ENCODE results near the gene CBY2.

CBY2 gene

GRCh38 chr13:45711951-45712350 is 9.8 kb downstream of the CBY2 start:
- no peak overlapping the region for H3K4me3 ChIP-seq (ENCODE audit: control insufficient read depth in 1 of 7, extremely low read depth in 1 of 7, insufficient read depth in 4 of 7, low read depth in 2 of 7, low read length in 6 of 7)
- ChIA-PET CTCF (no interaction called here), POLR2A (no interaction called here)
- no peak for DNase-seq
- H3K27me3 ChIP-seq (replicated peaks in 2 of 5; ENCODE audit: control insufficient read depth in 4 of 5, insufficient read depth in 5 of 5, low read length in 4 of 5), result no peaks in the 10 kb centered on the region
- H3K9me3 ChIP-seq (ENCODE audit: control extremely low read depth in 1 of 5, control insufficient read depth in 4 of 5, insufficient read depth in 2 of 5, low read depth in 1 of 5, low read length in 4 of 5), result peaks cover 0 to 6% (median 0%) of the 10 kb centered on the region in 5 experiments
- H3K4me1 ChIP-seq (ENCODE audit: control extremely low read depth in 1 of 4, control insufficient read depth in 4 of 4, insufficient read depth in 4 of 4, low read length in 3 of 4), result no peaks in the 10 kb centered on the region
- H3K36me3 ChIP-seq (ENCODE audit: control insufficient read depth in 4 of 4, insufficient read depth in 4 of 4, low read length in 3 of 4), result no peaks in the 10 kb centered on the region
- no peak overlapping the region for H3K27ac ChIP-seq (ENCODE audit: insufficient read depth in 1 of 2, low read depth in 1 of 2, low read length in 2 of 2, poor library complexity in 1 of 2, severe bottlenecking in 2 of 2)
- 95% methylated on average over 2 of the region's 2 CpGs for WGBS (ENCODE audit: insufficient coverage)

- Histone ChIP-seq H3K27me3 (replicated peaks in 2 of 5; ENCODE audit: control insufficient read depth in 4 of 5, insufficient read depth in 5 of 5, low read length in 4 of 5) (no peaks in the 10 kb centered on the region), H3K4me1 (ENCODE audit: control extremely low read depth in 1 of 4, control insufficient read depth in 4 of 4, insufficient read depth in 4 of 4, low read length in 3 of 4) (no peaks in the 10 kb centered on the region), H3K4me3 (ENCODE audit: control insufficient read depth in 1 of 7, extremely low read depth in 1 of 7, insufficient read depth in 4 of 7, low read depth in 2 of 7, low read length in 6 of 7) (no peak overlapping the region), H3K9me3 (ENCODE audit: control extremely low read depth in 1 of 5, control insufficient read depth in 4 of 5, insufficient read depth in 2 of 5, low read depth in 1 of 5, low read length in 4 of 5) (peaks cover 0 to 6% (median 0%) of the 10 kb centered on the region in 5 experiments), H3K27ac (ENCODE audit: insufficient read depth in 1 of 2, low read depth in 1 of 2, low read length in 2 of 2, poor library complexity in 1 of 2, severe bottlenecking in 2 of 2) (no peak overlapping the region), H3K36me3 (ENCODE audit: control insufficient read depth in 4 of 4, insufficient read depth in 4 of 4, low read length in 3 of 4) (no peaks in the 10 kb centered on the region)
- no peak for DNase-seq
- CTCF ChIA-PET, result interaction anchor here (1.1 kb wide), 1 partner anchor 90 kb away, joined by 4 read pairs; no protein-coding TSS in a partner anchor
- WGBS (ENCODE audit: insufficient coverage), result over 99% methylated on average over 28 of the region's 34 CpGs
- POLR2A ChIA-PET, result no interaction called here
These were observed 11.1 kb downstream of the CBY2 start for GRCh38 chr13:45713106-45713690.

- H3K4me3 ChIP-seq (ENCODE audit: control insufficient read depth in 1 of 7, extremely low read depth in 1 of 7, insufficient read depth in 4 of 7, low read depth in 2 of 7, low read length in 6 of 7), result no peak overlapping the region
- H3K36me3 ChIP-seq (ENCODE audit: control insufficient read depth in 4 of 4, insufficient read depth in 4 of 4, low read length in 3 of 4), result no peaks in the 10 kb centered on the region
- H3K4me1 ChIP-seq (ENCODE audit: control extremely low read depth in 1 of 4, control insufficient read depth in 4 of 4, insufficient read depth in 4 of 4, low read length in 3 of 4), result no peaks in the 10 kb centered on the region
- ChIA-PET POLR2A (no interaction called here), CTCF (interaction anchor here (1.1 kb wide), 1 partner anchor 91 kb away, joined by 4 read pairs; no protein-coding TSS in a partner anchor)
- no peaks in the 10 kb centered on the region for H3K27me3 ChIP-seq (replicated peaks in 2 of 5; ENCODE audit: control insufficient read depth in 4 of 5, insufficient read depth in 5 of 5, low read length in 4 of 5)
- no peak for DNase-seq
- H3K9me3 ChIP-seq (ENCODE audit: control extremely low read depth in 1 of 5, control insufficient read depth in 4 of 5, insufficient read depth in 2 of 5, low read depth in 1 of 5, low read length in 4 of 5), result peaks cover 0 to 6% (median 0%) of the 10 kb centered on the region in 5 experiments
- WGBS (ENCODE audit: insufficient coverage), result 97% methylated on average over 13 of the region's 28 CpGs
- H3K27ac ChIP-seq (ENCODE audit: insufficient read depth in 1 of 2, low read depth in 1 of 2, low read length in 2 of 2, poor library complexity in 1 of 2, severe bottlenecking in 2 of 2), result no peak overlapping the region
These were observed 11.6 kb downstream of the CBY2 start for GRCh38 chr13:45713721-45714120.

GRCh38 chr13:45714170-45714569 is 12.1 kb downstream of the CBY2 start:
- Histone ChIP-seq H3K27ac (ENCODE audit: insufficient read depth in 1 of 2, low read depth in 1 of 2, low read length in 2 of 2, poor library complexity in 1 of 2, severe bottlenecking in 2 of 2) (no peak overlapping the region), H3K4me1 (ENCODE audit: control extremely low read depth in 1 of 4, control insufficient read depth in 4 of 4, insufficient read depth in 4 of 4, low read length in 3 of 4) (no peaks in the 10 kb centered on the region), H3K9me3 (ENCODE audit: control extremely low read depth in 1 of 5, control insufficient read depth in 4 of 5, insufficient read depth in 2 of 5, low read depth in 1 of 5, low read length in 4 of 5) (peaks cover 0 to 6% (median 0%) of the 10 kb centered on the region in 5 experiments), H3K36me3 (ENCODE audit: control insufficient read depth in 4 of 4, insufficient read depth in 4 of 4, low read length in 3 of 4) (no peaks in the 10 kb centered on the region), H3K27me3 (replicated peaks in 2 of 5; ENCODE audit: control insufficient read depth in 4 of 5, insufficient read depth in 5 of 5, low read length in 4 of 5) (no peaks in the 10 kb centered on the region), H3K4me3 (ENCODE audit: control insufficient read depth in 1 of 7, extremely low read depth in 1 of 7, insufficient read depth in 4 of 7, low read depth in 2 of 7, low read length in 6 of 7) (no peak overlapping the region)
- CTCF ChIA-PET, result interaction anchor here (1.1 kb wide), 1 partner anchor 91 kb away, joined by 4 read pairs; no protein-coding TSS in a partner anchor
- DNase-seq, result no peak
- POLR2A ChIA-PET, result no interaction called here
- 97% methylated on average over 14 of the region's 18 CpGs for WGBS (ENCODE audit: insufficient coverage)

GRCh38 chr13:45715351-45715750 is 13.2 kb downstream of the CBY2 start:
- ChIA-PET POLR2A (no interaction called here), CTCF (no interaction called here)
- DNase-seq, result no peak
- Histone ChIP-seq H3K27me3 (replicated peaks in 2 of 5; ENCODE audit: control insufficient read depth in 4 of 5, insufficient read depth in 5 of 5, low read length in 4 of 5) (no peaks in the 10 kb centered on the region), H3K4me3 (ENCODE audit: control insufficient read depth in 1 of 7, extremely low read depth in 1 of 7, insufficient read depth in 4 of 7, low read depth in 2 of 7, low read length in 6 of 7) (no peak overlapping the region), H3K4me1 (ENCODE audit: control extremely low read depth in 1 of 4, control insufficient read depth in 4 of 4, insufficient read depth in 4 of 4, low read length in 3 of 4) (no peaks in the 10 kb centered on the region), H3K36me3 (ENCODE audit: control insufficient read depth in 4 of 4, insufficient read depth in 4 of 4, low read length in 3 of 4) (no peaks in the 10 kb centered on the region), H3K27ac (ENCODE audit: insufficient read depth in 1 of 2, low read depth in 1 of 2, low read length in 2 of 2, poor library complexity in 1 of 2, severe bottlenecking in 2 of 2) (no peak overlapping the region), H3K9me3 (ENCODE audit: control extremely low read depth in 1 of 5, control insufficient read depth in 4 of 5, insufficient read depth in 2 of 5, low read depth in 1 of 5, low read length in 4 of 5) (peaks cover 0 to 6% (median 0%) of the 10 kb centered on the region in 5 experiments)
- WGBS (ENCODE audit: insufficient coverage), result 100% methylated on average over 3 of the region's 3 CpGs

GRCh38 chr13:45717349-45717748 is 15.2 kb downstream of the CBY2 start:
- H3K27me3 ChIP-seq (replicated peaks in 2 of 5; ENCODE audit: control insufficient read depth in 4 of 5, insufficient read depth in 5 of 5, low read length in 4 of 5), result no peaks in the 10 kb centered on the region
- no peaks in the 10 kb centered on the region for H3K36me3 ChIP-seq (ENCODE audit: control insufficient read depth in 4 of 4, insufficient read depth in 4 of 4, low read length in 3 of 4)
- peaks cover 0 to 4% (median 0%) of the 10 kb centered on the region in 5 experiments for H3K9me3 ChIP-seq (ENCODE audit: control extremely low read depth in 1 of 5, control insufficient read depth in 4 of 5, insufficient read depth in 2 of 5, low read depth in 1 of 5, low read length in 4 of 5)
- no peaks in the 10 kb centered on the region for H3K4me1 ChIP-seq (ENCODE audit: control extremely low read depth in 1 of 4, control insufficient read depth in 4 of 4, insufficient read depth in 4 of 4, low read length in 3 of 4)
- H3K4me3 ChIP-seq (ENCODE audit: control insufficient read depth in 1 of 7, extremely low read depth in 1 of 7, insufficient read depth in 4 of 7, low read depth in 2 of 7, low read length in 6 of 7), result no peak overlapping the region
- ChIA-PET POLR2A (no interaction called here), CTCF (interaction anchor here (1.1 to 1.4 kb wide), 4 partner anchors 11 to 204 kb away, joined by 3 to 5 read pairs (median 4); no protein-coding TSS in a partner anchor)
- no peak for DNase-seq
- WGBS (ENCODE audit: insufficient coverage), result no CpG with 5 or more reads among the region's 1 CpG
- no peak overlapping the region for H3K27ac ChIP-seq (ENCODE audit: insufficient read depth in 1 of 2, low read depth in 1 of 2, low read length in 2 of 2, poor library complexity in 1 of 2, severe bottlenecking in 2 of 2)

GRCh38 chr13:45718063-45718462 is 15.9 kb downstream of the CBY2 start:
- CTCF ChIA-PET, result interaction anchor here (1.1 to 1.4 kb wide), 4 partner anchors 11 to 205 kb away, joined by 3 to 5 read pairs (median 4); no protein-coding TSS in a partner anchor
- POLR2A ChIA-PET, result no interaction called here
- Histone ChIP-seq H3K9me3 (ENCODE audit: control extremely low read depth in 1 of 5, control insufficient read depth in 4 of 5, insufficient read depth in 2 of 5, low read depth in 1 of 5, low read length in 4 of 5) (no peaks in the 10 kb centered on the region), H3K27ac (ENCODE audit: insufficient read depth in 1 of 2, low read depth in 1 of 2, low read length in 2 of 2, poor library complexity in 1 of 2, severe bottlenecking in 2 of 2) (no peak overlapping the region), H3K36me3 (ENCODE audit: control insufficient read depth in 4 of 4, insufficient read depth in 4 of 4, low read length in 3 of 4) (no peaks in the 10 kb centered on the region), H3K4me3 (ENCODE audit: control insufficient read depth in 1 of 7, extremely low read depth in 1 of 7, insufficient read depth in 4 of 7, low read depth in 2 of 7, low read length in 6 of 7) (no peak overlapping the region), H3K27me3 (replicated peaks in 2 of 5; ENCODE audit: control insufficient read depth in 4 of 5, insufficient read depth in 5 of 5, low read length in 4 of 5) (no peaks in the 10 kb centered on the region), H3K4me1 (ENCODE audit: control extremely low read depth in 1 of 4, control insufficient read depth in 4 of 4, insufficient read depth in 4 of 4, low read length in 3 of 4) (no peaks in the 10 kb centered on the region)
- DNase-seq, result peak; percentile 20 to 44 (median 28)
- WGBS (ENCODE audit: insufficient coverage), result 11% methylated on average over 2 of the region's 5 CpGs
